Retinal pigment epithelial cell (primary cell): ENCODE measurements around the gene EMC8.

Source experiments
- DNase-seq: peaks from one replicate; pipeline ENCODE4 v3.0.0-alpha.2; 2010; ENCODE audit warnings: low read depth
- H3K4me3 ChIP-seq: 2 replicates; pipeline ENCODE4 v1.5.1; 2011; ENCODE audit warnings: mild to moderate bottlenecking, low read length, control low read depth, moderate library complexity
- CTCF ChIP-seq: conservative IDR thresholded peaks from 2 replicates; pipeline ENCODE4 v1.5.1; 2011; ENCODE audit warnings: low read depth, low read length, control low read depth, inconsistent platforms

The EMC8 gene

GRCh38 chr16:85803570-85803969 lies 4.2 kb upstream of the EMC8 start:
- TF ChIP-seq CTCF: no peak
- no peak overlapping the region for H3K4me3 ChIP-seq
- no peak for DNase-seq

GRCh38 chr16:85800321-85800669 lies 951 bp upstream of the EMC8 start:
- no peak for DNase-seq
- TF ChIP-seq CTCF: no peak
- H3K4me3 ChIP-seq: peak overlapping the region; percentile 90

GRCh38 chr16:85798901-85799496 lies 345 bp downstream of the EMC8 start:
- H3K4me3 ChIP-seq: peak overlapping the region; percentile 90
- TF ChIP-seq CTCF: no peak
- DNase-seq: no peak

GRCh38 chr16:85798283-85798776 lies 1.0 kb downstream of the EMC8 start:
- DNase-seq: no peak
- peak overlapping the region; percentile 90 for H3K4me3 ChIP-seq
- TF ChIP-seq CTCF: no peak

- H3K4me3 ChIP-seq: no peak overlapping the region
- no peak for TF ChIP-seq CTCF
- no peak for DNase-seq
Measured at GRCh38 chr16:85796599-85796998, 2.7 kb downstream of the EMC8 start.

- DNase-seq: no peak
- H3K4me3 ChIP-seq: no peak overlapping the region
- TF ChIP-seq CTCF: no peak
Measured at GRCh38 chr16:85796152-85796551, 3.2 kb downstream of the EMC8 start.

GRCh38 chr16:85794696-85795095 lies 4.6 kb downstream of the EMC8 start:
- no peak for DNase-seq
- no peak overlapping the region for H3K4me3 ChIP-seq
- no peak for TF ChIP-seq CTCF
